ENCODE measurements around the gene ADTRP. TPM values are rescaled to one million over a fixed set of nuclear protein-coding genes. Genes with fewer than 3 reads are reported as not detected.

The ADTRP gene
- total RNA-seq, 1 donor from 2014 or later: 0.68 TPM

- Histone ChIP-seq H3K4me3 (ENCODE audit: insufficient read depth, low read depth, low read length) (no peak overlapping the region), H3K27ac (ENCODE audit: low read depth, low read length) (no peak overlapping the region), H3K4me2 (ENCODE audit: low read length) (no peak overlapping the region), H3K9ac (ENCODE audit: low read length) (no peak overlapping the region), H4K20me1 (ENCODE audit: insufficient read depth, low read length) (no peaks in the 10 kb centered on the region), H2AFZ (ENCODE audit: low read depth, low read length) (no peak overlapping the region), H3K4me1 (ENCODE audit: insufficient read depth, low read length) (peaks cover 5% of the 10 kb centered on the region), H3K79me2 (ENCODE audit: insufficient read depth, low read length) (no peaks in the 10 kb centered on the region), H3K27me3 (ENCODE audit: insufficient read depth, low read length) (no peaks in the 10 kb centered on the region), H3K9me3 (ENCODE audit: insufficient read depth, low read depth, low read length) (no peaks in the 10 kb centered on the region), H3K36me3 (ENCODE audit: insufficient read depth, low read length) (no peaks in the 10 kb centered on the region)
- Mint-ChIP-seq H3K27me3 (ENCODE audit: low read depth, unreplicated experiment) (no peaks in the 10 kb centered on the region), H3K36me3 (ENCODE audit: low read depth, unreplicated experiment) (no peaks in the 10 kb centered on the region), H3K27ac (ENCODE audit: unreplicated experiment) (no peak overlapping the region), H3K4me3 (ENCODE audit: unreplicated experiment) (no peak overlapping the region), H3K4me1 (ENCODE audit: low read depth, unreplicated experiment) (peaks cover 6% of the 10 kb centered on the region), H3K9me3 (ENCODE audit: unreplicated experiment) (peaks cover 4% of the 10 kb centered on the region)
- FAIRE-seq (no peak), DNase-seq (ENCODE audit: low read depth) (no peak)
- TF ChIP-seq EZH2 (IDR thresholded peaks at IDR 0.05; ENCODE audit: insufficient read depth, low read length): no peak
- TF ChIP-seq CTCF (IDR thresholded peaks at IDR 0.05; ENCODE audit: insufficient read depth, low read depth, low read length): no peak
These were observed 567 bp downstream of the ADTRP start for GRCh38 chr6:11778036-11778435.

- peaks cover 21% of the 10 kb centered on the region for H3K4me1 Mint-ChIP-seq (ENCODE audit: low read depth, unreplicated experiment)
- peaks cover 2% of the 10 kb centered on the region for H3K9me3 Mint-ChIP-seq (ENCODE audit: unreplicated experiment)
- FAIRE-seq: no peak
These were observed 2.7 kb downstream of the ADTRP start for GRCh38 chr6:11775791-11776409.

More at GRCh38 chr6:11775791-11776409, 2.7 kb downstream of the ADTRP start:
- no peaks in the 10 kb centered on the region for H3K36me3 Mint-ChIP-seq (ENCODE audit: low read depth, unreplicated experiment)
- no peak overlapping the region for H3K4me3 Mint-ChIP-seq (ENCODE audit: unreplicated experiment)
- no peak overlapping the region for H2AFZ ChIP-seq (ENCODE audit: low read depth, low read length)
- H3K9ac ChIP-seq (ENCODE audit: low read length): no peak overlapping the region
- no peak overlapping the region for H3K4me3 ChIP-seq (ENCODE audit: insufficient read depth, low read depth, low read length)
- peaks cover 24% of the 10 kb centered on the region for H3K4me1 ChIP-seq (ENCODE audit: insufficient read depth, low read length)
- TF ChIP-seq EZH2 (IDR thresholded peaks at IDR 0.05; ENCODE audit: insufficient read depth, low read length) (no peak), CTCF (IDR thresholded peaks at IDR 0.05; ENCODE audit: insufficient read depth, low read depth, low read length) (no peak)
- H3K27ac ChIP-seq (ENCODE audit: low read depth, low read length): no peak overlapping the region
- no peaks in the 10 kb centered on the region for H3K9me3 ChIP-seq (ENCODE audit: insufficient read depth, low read depth, low read length)
- H4K20me1 ChIP-seq (ENCODE audit: insufficient read depth, low read length): no peaks in the 10 kb centered on the region
- no peak overlapping the region for H3K27ac Mint-ChIP-seq (ENCODE audit: unreplicated experiment)
- no peak for DNase-seq (ENCODE audit: low read depth)
- no peak overlapping the region for H3K4me2 ChIP-seq (ENCODE audit: low read length)
- H3K27me3 ChIP-seq (ENCODE audit: insufficient read depth, low read length): no peaks in the 10 kb centered on the region
- H3K36me3 ChIP-seq (ENCODE audit: insufficient read depth, low read length): no peaks in the 10 kb centered on the region
- no peaks in the 10 kb centered on the region for H3K79me2 ChIP-seq (ENCODE audit: insufficient read depth, low read length)
- H3K27me3 Mint-ChIP-seq (ENCODE audit: low read depth, unreplicated experiment): no peaks in the 10 kb centered on the region

Data from astrocyte (in vitro differentiated cells and primary cell).